VCaP (cell line): ENCODE measurements around the gene GPR179.
A peak's percentile ranks its signal among the peaks of the same experiment; 100 is the strongest.
"Not testable (repeated sequence)": the region's sequence is repeated elsewhere in the genome, so short reads cannot be mapped to it uniquely, and the experiment has no call there.

Experiments used
- H3K27ac ChIP-seq: fragments of 450-650 bp; 2 replicates; pipeline ENCODE4 v1.5.1; 2017
- CTCF ChIP-seq: fragments of 450-650 bp; conservative IDR thresholded peaks from 2 replicates; pipeline ENCODE4 v1.5.1; 2017; ENCODE audit warnings: mild to moderate bottlenecking, moderate library complexity

Gene GPR179

GRCh38 chr17:38317081-38317480 is 26.7 kb downstream of the GPR179 start:
- no peak overlapping the region for H3K27ac ChIP-seq
- no peak for TF ChIP-seq CTCF

DNA sequence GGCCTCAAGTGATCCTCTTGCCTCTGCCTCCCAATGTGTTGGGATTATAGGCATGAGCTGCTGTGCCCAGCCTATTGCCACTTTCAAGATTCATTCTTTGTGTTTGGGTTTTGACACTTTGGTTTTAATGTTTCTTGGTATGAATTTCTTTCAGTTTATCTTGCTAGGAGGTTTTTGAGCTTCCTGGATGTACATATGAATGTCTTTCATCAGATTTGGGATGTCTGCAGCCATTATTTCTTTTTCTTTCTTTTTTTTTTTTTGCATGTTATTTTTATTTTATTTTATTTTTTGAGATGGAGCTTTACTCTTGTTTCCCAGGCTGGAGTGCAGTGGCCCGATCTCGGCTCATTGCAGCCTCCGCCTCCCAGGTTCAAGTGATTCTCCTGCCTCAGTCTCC is 28.3 kb downstream of the GPR179 start:
- no peak for TF ChIP-seq CTCF
- H3K27ac ChIP-seq, result no peak overlapping the region

GRCh38 chr17:38296834-38297517 is 46.8 kb downstream of the GPR179 start, which contains the start of gene MRPL45:
Gene MRPL45, plus strand, starts transcription at chr17:38297168. Its CDS starts 16 bp downstream, at chr17:38297184.
- H3K27ac ChIP-seq, result peak within 1 kb of the TSS; percentile 70

DNA sequence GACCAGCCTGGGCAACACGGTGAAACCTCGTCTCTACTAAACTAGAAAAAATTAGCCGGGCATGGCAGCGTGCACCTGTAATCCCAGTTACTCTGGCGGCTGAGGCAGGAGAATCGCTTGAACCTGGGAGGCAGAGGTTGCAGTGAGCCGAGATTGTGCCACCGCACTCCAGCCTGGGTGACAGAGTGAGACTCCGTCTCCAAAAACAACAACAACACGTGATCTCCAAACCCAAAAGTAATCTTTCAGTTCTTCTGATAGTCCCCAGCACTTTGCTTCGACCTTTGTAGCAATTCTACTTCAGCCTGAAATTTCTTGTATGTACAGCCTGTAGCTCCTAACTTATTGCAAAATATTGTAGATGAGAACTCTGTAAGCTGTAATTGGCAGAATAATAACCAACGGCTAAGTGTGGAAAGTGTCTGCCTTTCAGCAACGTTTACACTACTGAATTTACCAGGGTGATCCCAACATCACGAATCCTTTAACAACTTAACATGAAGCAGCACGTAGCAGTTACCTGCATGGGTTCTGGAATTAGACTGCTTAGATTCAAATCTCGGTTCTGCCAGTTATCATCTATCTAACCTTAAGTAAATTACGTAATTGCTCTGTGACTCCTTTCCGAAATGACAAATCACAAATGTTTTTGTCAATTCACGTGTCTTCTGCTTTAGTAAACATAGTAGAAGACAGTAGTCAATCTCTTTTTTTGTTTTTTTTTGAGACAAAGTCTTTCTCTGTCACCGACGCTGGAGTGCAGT is 48.0 kb downstream of the GPR179 start:
- H3K27ac ChIP-seq, result peak overlapping the region; percentile 70

GRCh38 chr17:38289760-38290159 is 54.0 kb downstream of the GPR179 start:
- H3K27ac ChIP-seq, result not testable (repeated sequence)

DNA sequence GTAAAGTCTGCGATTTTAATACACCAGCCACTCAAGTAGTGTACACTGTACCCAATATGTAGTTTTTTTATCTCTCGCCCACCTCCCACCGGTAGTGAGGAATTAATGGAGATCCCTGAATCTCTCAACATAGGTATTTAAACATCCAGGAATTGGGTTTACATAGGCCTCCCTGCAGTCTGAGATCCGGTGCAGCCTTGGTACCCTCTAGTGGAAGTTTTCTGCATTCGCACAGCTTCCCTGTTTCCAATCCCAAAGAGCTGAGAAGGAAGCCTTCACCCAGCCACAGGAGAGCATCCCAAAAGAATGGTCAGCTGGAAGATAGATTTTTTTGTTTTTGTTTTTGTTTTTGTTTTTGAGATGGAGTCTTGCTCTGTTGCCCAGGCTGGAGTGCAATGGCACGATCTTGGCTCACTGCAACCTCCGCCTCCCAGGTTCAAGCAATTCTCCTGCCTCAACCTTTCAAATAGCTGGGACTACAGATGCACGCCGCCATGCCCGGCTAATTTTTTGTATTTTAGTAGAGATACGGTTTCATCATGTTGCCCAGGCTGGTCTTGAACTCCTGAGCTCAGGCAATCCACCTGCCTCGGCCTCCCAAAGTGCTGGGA is 55.4 kb downstream of the GPR179 start:
- H3K27ac ChIP-seq, result not testable (repeated sequence)
- TF ChIP-seq CTCF, result peak; percentile 67

DNA sequence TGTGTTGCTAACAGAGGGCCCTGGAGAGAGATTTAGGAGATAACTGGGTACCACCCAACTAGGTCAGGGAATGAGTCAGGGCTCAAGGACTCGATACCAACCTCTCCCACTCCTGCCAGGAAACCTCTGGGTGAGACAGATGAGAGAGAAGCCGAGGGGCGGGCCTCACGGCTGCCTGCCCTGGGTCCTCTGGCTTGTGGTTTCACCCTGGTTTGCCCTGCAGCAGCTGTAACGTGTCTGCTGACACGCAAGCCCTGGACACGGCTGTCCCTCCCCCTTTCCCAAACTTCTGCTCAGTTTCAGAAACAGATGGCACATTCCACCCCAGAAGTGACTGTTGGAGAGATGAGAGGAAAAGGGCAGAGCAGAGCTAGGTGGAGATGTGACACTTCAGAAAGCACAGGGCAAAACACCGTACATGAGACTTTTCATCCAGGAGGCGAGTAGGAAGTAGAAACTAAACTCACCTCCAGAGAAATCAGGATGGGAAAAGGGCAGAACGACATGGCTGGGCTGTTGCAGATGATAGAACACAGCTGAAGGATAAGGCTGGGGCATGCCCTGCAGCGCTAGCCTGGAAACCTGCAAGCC is 57.2 kb downstream of the GPR179 start:
- H3K27ac ChIP-seq, result not testable (repeated sequence)

GRCh38 chr17:38285994-38286393 is 57.8 kb downstream of the GPR179 start:
- H3K27ac ChIP-seq, result not testable (repeated sequence)
